CD14-positive monocyte (primary cell): Measurements from ENCODE around the gene TMEM272. TPM values are rescaled to one million over a fixed set of nuclear protein-coding genes. Genes with fewer than 3 reads are reported as not detected.
A peak's percentile ranks its signal among the peaks of the same experiment; 100 is the strongest.

Source experiments
- DNase-seq, 3 donors: peaks; one replicate each; pipeline ENCODE4 v3.0.0-alpha.2; 2011 to 2022
- H2AFZ ChIP-seq: 2 replicates; pipeline ENCODE4 v1.6.0; 2012; ENCODE audit warnings: mild to moderate bottlenecking, low read depth, low read length, inconsistent platforms; ENCODE audit not compliant: insufficient read depth, poor library complexity, severe bottlenecking
- H3K27ac ChIP-seq, 2 donors: 1 replicate in 1 of 2; 2 replicates in 1 of 2; pipeline ENCODE4 v1.5.1; 2012 to 2013; ENCODE audit warnings: low read length in 2 of 2, control low read depth in 1 of 2, inconsistent platforms in 1 of 2, low read depth in 1 of 2, mild to moderate bottlenecking in 1 of 2
- H3K27me3 ChIP-seq, 2 donors: one replicate each; pipeline versions ENCODE4 v1.6.0 to v1.6.1; 2011 to 2013; ENCODE audit warnings: low read length in 2 of 2; ENCODE audit not compliant: control insufficient read depth in 2 of 2, insufficient read depth in 2 of 2
- H3K36me3 ChIP-seq, 2 donors: replicated peaks in 1 of 2; 1 replicate in 1 of 2; 2 replicates in 1 of 2; pipeline versions ENCODE4 v1.5.1 to v1.6.1; 2012 to 2013; ENCODE audit warnings: low read length in 2 of 2, control low read depth in 1 of 2, inconsistent platforms in 1 of 2, mild to moderate bottlenecking in 1 of 2; ENCODE audit not compliant: insufficient read depth in 2 of 2, control insufficient read depth in 1 of 2
- H3K4me1 ChIP-seq, 2 donors: 1 replicate in 1 of 2; 2 replicates in 1 of 2; pipeline versions ENCODE4 v1.5.1 to v1.6.1; 2012 to 2013; ENCODE audit warnings: low read length in 2 of 2, control low read depth in 1 of 2, inconsistent platforms in 1 of 2, mild to moderate bottlenecking in 1 of 2, moderate library complexity in 1 of 2; ENCODE audit not compliant: insufficient read depth in 2 of 2, control insufficient read depth in 1 of 2
- H3K4me2 ChIP-seq: replicated peaks from 2 replicates; pipeline ENCODE3; 2012; ENCODE audit warnings: low read length, moderate library complexity, mild to moderate bottlenecking; ENCODE audit not compliant: poor library complexity, severe bottlenecking; ENCODE audit errors: extremely low read depth
- H3K4me3 ChIP-seq, 3 experiments: fragments of 200-600 bp in 1 of 3; sonication (generic) in 1 of 3; replicated peaks in 1 of 3; 1 replicate in 2 of 3; 2 replicates in 1 of 3; pipeline ENCODE4 v1.5.1; 2011 to 2013; ENCODE audit warnings: low read length in 3 of 3, mild to moderate bottlenecking in 3 of 3, control low read depth in 2 of 3, low read depth in 2 of 3, inconsistent platforms in 1 of 3, moderate library complexity in 1 of 3
- H3K79me2 ChIP-seq: 2 replicates; pipeline ENCODE4 v1.6.0; 2012; ENCODE audit warnings: mild to moderate bottlenecking, control low read depth, inconsistent platforms, low read length, moderate library complexity; ENCODE audit not compliant: insufficient read depth
- H3K9ac ChIP-seq: 2 replicates; pipeline ENCODE4 v1.6.0; 2017; ENCODE audit warnings: low read length, mild to moderate bottlenecking; ENCODE audit not compliant: insufficient read depth, poor library complexity, severe bottlenecking
- H3K9me3 ChIP-seq, 2 donors: replicated peaks in 1 of 2; 1 replicate in 1 of 2; 2 replicates in 1 of 2; pipeline versions ENCODE4 v1.5.1 to v1.6.1; 2012 to 2013; ENCODE audit warnings: low read length in 2 of 2, control low read depth in 1 of 2; ENCODE audit not compliant: control insufficient read depth in 1 of 2, insufficient read depth in 1 of 2
- H4K20me1 ChIP-seq: 2 replicates; pipeline ENCODE4 v1.6.0; 2012; ENCODE audit warnings: mild to moderate bottlenecking, low read length, control low read depth, moderate library complexity; ENCODE audit not compliant: insufficient read depth
- H3K27ac Mint-ChIP-seq, 7 donors: one replicate each; pipeline ENCODE4 v1.8.0; 2020; ENCODE audit warnings: mild to moderate bottlenecking in 7 of 7, mixed read lengths in 7 of 7, moderate library complexity in 6 of 7, inconsistent platforms in 2 of 7
- H3K27me3 Mint-ChIP-seq, 3 donors: one replicate each; pipeline ENCODE4 v1.8.0; 2021 to 2022; ENCODE audit warnings: low read depth in 3 of 3, mild to moderate bottlenecking in 3 of 3, mixed read lengths in 3 of 3, moderate library complexity in 3 of 3, inconsistent platforms in 1 of 3
- H3K36me3 Mint-ChIP-seq, 2 donors: one replicate each; pipeline ENCODE4 v1.8.0; 2020; ENCODE audit warnings: mixed read lengths in 2 of 2, inconsistent platforms in 1 of 2, mild to moderate bottlenecking in 1 of 2
- H3K4me1 Mint-ChIP-seq: one replicate; pipeline ENCODE4 v1.8.0; 2020; ENCODE audit warnings: mild to moderate bottlenecking, mixed read lengths
- H3K4me3 Mint-ChIP-seq, 2 donors: one replicate each; pipeline ENCODE4 v1.8.0; 2020; ENCODE audit warnings: mild to moderate bottlenecking in 2 of 2, mixed read lengths in 2 of 2, moderate library complexity in 1 of 2
- H3K9me3 Mint-ChIP-seq, 7 donors: one replicate each; pipeline ENCODE4 v1.8.0; 2020 to 2022; ENCODE audit warnings: mixed read lengths in 7 of 7, mild to moderate bottlenecking in 6 of 7, moderate library complexity in 6 of 7, inconsistent platforms in 2 of 7
- WGBS: methylation state at CpG from one replicate; pipeline ENCODE4 v1.1.5; 2013; ENCODE audit warnings: missing lambda C conversion rate; ENCODE audit not compliant: insufficient coverage; 5-methylcytosine and 5-hydroxymethylcytosine counted together
- intact Hi-C, 2 donors: fragments of 100-400 bp; cut with micrococcal nuclease; formaldehyde crosslinking; loops; one replicate each; pipeline versions ENCODE4 v1.15.0 to v1.15.1; 2023
- polyA plus RNA-seq, 3 donors: library from polyadenylated mRNA; depleted of rRNA in 1 of 3; unstranded in 2 of 3; stranded (reverse) in 1 of 3; fragments of 300-500 nt in 2 of 3; fragments of >200 nt in 1 of 3; fragmentation: Illumina TruSeq in 2 of 3; gene quantifications; 1 replicate in 2 of 3; 2 replicates in 1 of 3; pipeline ENCODE4 v1.2.3, GENCODE V29; 2012 to 2021
- TF ChIP-seq, protein P1 (sequence below): fragments of 200-600 bp; IDR thresholded peaks from one replicate; pipeline ENCODE4 v1.8.0; 2022; ENCODE audit warnings: antibody characterized with exemption, mild to moderate bottlenecking

TMEM272 gene
- polyA plus RNA-seq, 3 donors: 0.07 TPM; not detected in 2

- Mint-ChIP-seq H3K36me3 (peaks cover 11% of the 10 kb centered on the region in 2 donors), H3K4me3 (no peak overlapping the region), H3K27me3 (peaks cover 6 to 14% (median 7%) of the 10 kb centered on the region in 3 donors), H3K9me3 (peaks cover 0 to 6% (median 0%) of the 10 kb centered on the region in 7 donors), H3K27ac (peak overlapping the region in 1 of 7 donors; percentile 41), H3K4me1 (no peaks in the 10 kb centered on the region)
- intact Hi-C loops: no loop called here
- H3K27me3 ChIP-seq: peaks cover 0 to 6% of the 10 kb centered on the region in 2 donors
- no peak overlapping the region for H3K9ac ChIP-seq
- no peaks in the 10 kb centered on the region for H3K4me1 ChIP-seq
- no peaks in the 10 kb centered on the region for H3K9me3 ChIP-seq
- no peak overlapping the region for H3K4me2 ChIP-seq
- no peaks in the 10 kb centered on the region for H3K79me2 ChIP-seq
- DNase-seq: no peak
- H2AFZ ChIP-seq: no peak overlapping the region
- H3K27ac ChIP-seq: no peak overlapping the region
- TF ChIP-seq, protein P1, sequence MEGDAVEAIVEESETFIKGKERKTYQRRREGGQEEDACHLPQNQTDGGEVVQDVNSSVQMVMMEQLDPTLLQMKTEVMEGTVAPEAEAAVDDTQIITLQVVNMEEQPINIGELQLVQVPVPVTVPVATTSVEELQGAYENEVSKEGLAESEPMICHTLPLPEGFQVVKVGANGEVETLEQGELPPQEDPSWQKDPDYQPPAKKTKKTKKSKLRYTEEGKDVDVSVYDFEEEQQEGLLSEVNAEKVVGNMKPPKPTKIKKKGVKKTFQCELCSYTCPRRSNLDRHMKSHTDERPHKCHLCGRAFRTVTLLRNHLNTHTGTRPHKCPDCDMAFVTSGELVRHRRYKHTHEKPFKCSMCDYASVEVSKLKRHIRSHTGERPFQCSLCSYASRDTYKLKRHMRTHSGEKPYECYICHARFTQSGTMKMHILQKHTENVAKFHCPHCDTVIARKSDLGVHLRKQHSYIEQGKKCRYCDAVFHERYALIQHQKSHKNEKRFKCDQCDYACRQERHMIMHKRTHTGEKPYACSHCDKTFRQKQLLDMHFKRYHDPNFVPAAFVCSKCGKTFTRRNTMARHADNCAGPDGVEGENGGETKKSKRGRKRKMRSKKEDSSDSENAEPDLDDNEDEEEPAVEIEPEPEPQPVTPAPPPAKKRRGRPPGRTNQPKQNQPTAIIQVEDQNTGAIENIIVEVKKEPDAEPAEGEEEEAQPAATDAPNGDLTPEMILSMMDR: no peak
- H3K4me3 ChIP-seq: no peak overlapping the region
- H3K36me3 ChIP-seq: peaks cover 3 to 18% of the 10 kb centered on the region in 2 donors
- no peaks in the 10 kb centered on the region for H4K20me1 ChIP-seq
- WGBS: 85% methylated on average over 4 of the region's 9 CpGs
These were observed 72.9 kb downstream of the TMEM272 start for GRCh38 chr13:51772105-51772455.

DNA sequence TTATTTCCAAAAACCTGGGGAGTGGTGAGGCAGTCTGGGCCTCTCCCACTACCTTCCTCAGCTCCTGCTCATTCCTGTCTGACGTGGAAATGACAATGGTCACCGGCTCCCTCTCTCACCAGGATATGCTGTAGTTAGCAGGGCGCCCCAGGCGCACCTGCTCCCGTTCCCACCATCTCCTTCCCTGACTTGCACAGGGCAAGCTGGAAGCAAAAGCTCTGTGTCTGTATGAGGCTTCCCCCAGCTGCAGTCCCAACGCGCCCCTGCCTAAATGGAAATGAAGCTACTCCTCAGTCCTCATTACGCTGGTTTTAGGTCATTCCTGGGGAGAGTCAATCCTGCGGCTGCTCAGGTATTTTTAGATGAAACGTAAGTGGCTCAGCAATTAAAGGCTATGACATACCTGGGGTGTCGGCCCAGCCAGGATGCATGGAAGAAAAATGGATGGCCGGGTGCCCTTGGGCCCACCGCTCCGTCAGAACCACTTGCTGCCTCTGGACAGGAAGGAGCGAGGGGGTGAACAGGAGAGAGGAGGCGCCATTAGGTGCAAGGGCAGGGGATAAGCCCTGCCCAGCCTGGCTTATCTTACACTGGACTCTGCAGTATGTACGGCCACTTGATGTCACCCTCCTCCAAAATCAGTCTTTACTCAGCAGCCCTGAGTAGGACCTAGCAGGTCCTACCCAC, 73.4 kb downstream of the TMEM272 start:
- TF ChIP-seq, protein P1: no peak
- Mint-ChIP-seq H3K9me3 (peaks cover 0 to 6% (median 0%) of the 10 kb centered on the region in 7 donors), H3K4me3 (peak overlapping the region in 1 of 2 donors; percentile 15), H3K36me3 (peaks cover 16% of the 10 kb centered on the region in 2 donors), H3K27me3 (peaks cover 3 to 9% (median 6%) of the 10 kb centered on the region in 3 donors), H3K4me1 (no peaks in the 10 kb centered on the region), H3K27ac (peak overlapping the region in 2 of 7 donors; percentile 41 to 62)
- intact Hi-C loops: no loop called here
- Histone ChIP-seq H2AFZ (no peak overlapping the region), H3K9ac (no peak overlapping the region), H4K20me1 (no peaks in the 10 kb centered on the region), H3K27me3 (peaks cover 0 to 5% of the 10 kb centered on the region in 2 donors), H3K27ac (no peak overlapping the region), H3K9me3 (no peaks in the 10 kb centered on the region), H3K4me2 (no peak overlapping the region), H3K4me3 (no peak overlapping the region), H3K36me3 (peaks cover 8 to 23% of the 10 kb centered on the region in 2 donors), H3K79me2 (no peaks in the 10 kb centered on the region), H3K4me1 (no peaks in the 10 kb centered on the region)
- DNase-seq: no peak
- 91% methylated on average over 15 of the region's 17 CpGs for WGBS
